OCI-LY7 (cell line): ENCODE measurements around the gene GNG3.
"Not testable (repeated sequence)": the region's sequence is repeated elsewhere in the genome, so short reads cannot be mapped to it uniquely, and the experiment has no call there.

Source experiments
- EZH2phosphoT487 ChIP-seq: fragments of 200-600 bp; sonication (generic); IDR thresholded peaks from 2 replicates; pipeline ENCODE4 v1.6.1; 2018; ENCODE audit warnings: low read depth, borderline replicate concordance, mild to moderate bottlenecking, mixed run types, antibody characterized with exemption, low read length, moderate library complexity, mixed read lengths
- TF ChIP-seq, protein P1 (sequence below): fragments of 200-600 bp; sonication (generic); conservative IDR thresholded peaks from 2 replicates; pipeline ENCODE4 v1.5.1; 2014; ENCODE audit warnings: mild to moderate bottlenecking, antibody characterized with exemption, low read length, moderate library complexity, mixed read lengths

DNA sequence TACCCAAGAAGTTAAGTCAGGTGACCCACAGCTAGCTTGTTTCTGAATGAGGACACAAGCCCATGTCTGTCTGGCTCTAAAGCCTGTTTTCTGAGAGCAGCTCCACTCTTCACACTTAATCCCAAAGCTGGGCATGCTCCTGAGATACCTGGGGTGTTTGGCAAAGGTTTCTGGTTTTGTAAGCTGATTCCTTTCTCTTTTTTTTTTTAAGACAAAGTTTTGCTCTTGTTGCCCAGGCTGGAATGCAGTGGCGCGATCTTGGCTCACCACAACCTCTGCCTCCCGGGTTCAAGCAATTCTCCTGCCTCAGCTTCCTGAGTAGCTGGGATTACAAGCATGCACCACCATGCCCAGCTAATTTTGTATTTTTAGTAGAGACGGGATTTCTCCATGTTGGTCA is 13.9 kb upstream of the GNG3 start:
- TF ChIP-seq, protein P1, sequence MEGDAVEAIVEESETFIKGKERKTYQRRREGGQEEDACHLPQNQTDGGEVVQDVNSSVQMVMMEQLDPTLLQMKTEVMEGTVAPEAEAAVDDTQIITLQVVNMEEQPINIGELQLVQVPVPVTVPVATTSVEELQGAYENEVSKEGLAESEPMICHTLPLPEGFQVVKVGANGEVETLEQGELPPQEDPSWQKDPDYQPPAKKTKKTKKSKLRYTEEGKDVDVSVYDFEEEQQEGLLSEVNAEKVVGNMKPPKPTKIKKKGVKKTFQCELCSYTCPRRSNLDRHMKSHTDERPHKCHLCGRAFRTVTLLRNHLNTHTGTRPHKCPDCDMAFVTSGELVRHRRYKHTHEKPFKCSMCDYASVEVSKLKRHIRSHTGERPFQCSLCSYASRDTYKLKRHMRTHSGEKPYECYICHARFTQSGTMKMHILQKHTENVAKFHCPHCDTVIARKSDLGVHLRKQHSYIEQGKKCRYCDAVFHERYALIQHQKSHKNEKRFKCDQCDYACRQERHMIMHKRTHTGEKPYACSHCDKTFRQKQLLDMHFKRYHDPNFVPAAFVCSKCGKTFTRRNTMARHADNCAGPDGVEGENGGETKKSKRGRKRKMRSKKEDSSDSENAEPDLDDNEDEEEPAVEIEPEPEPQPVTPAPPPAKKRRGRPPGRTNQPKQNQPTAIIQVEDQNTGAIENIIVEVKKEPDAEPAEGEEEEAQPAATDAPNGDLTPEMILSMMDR = not testable (repeated sequence)
- TF ChIP-seq EZH2phosphoT487 = not testable (repeated sequence)
